Esophagus (tissue), 2 donors: ENCODE measurements around the gene TMCC1. TPM values are rescaled to one million over a fixed set of nuclear protein-coding genes. Genes with fewer than 3 reads are reported as not detected.
"Not testable (repeated sequence)": the region's sequence is repeated elsewhere in the genome, so short reads cannot be mapped to it uniquely, and the experiment has no call there.

Experiments
- H3K27ac ChIP-seq, 2 donors: one replicate each; pipeline ENCODE4 v1.5.1; 2013; ENCODE audit warnings: low read depth in 2 of 2, mild to moderate bottlenecking in 2 of 2, inconsistent platforms in 1 of 2, low read length in 1 of 2, moderate library complexity in 1 of 2
- H3K27me3 ChIP-seq, 2 donors: one replicate each; pipeline ENCODE4 v1.6.1; 2013; ENCODE audit warnings: low read length in 2 of 2, control low read depth in 1 of 2, mild to moderate bottlenecking in 1 of 2; ENCODE audit not compliant: insufficient read depth in 2 of 2, control insufficient read depth in 1 of 2
- H3K36me3 ChIP-seq, 2 donors: one replicate each; pipeline ENCODE4 v1.6.1; 2013; ENCODE audit warnings: low read length in 1 of 2; ENCODE audit not compliant: control insufficient read depth in 2 of 2, insufficient read depth in 2 of 2
- H3K4me1 ChIP-seq, 2 donors: one replicate each; pipeline ENCODE4 v1.6.1; 2013; ENCODE audit warnings: low read length in 1 of 2; ENCODE audit not compliant: control insufficient read depth in 2 of 2, insufficient read depth in 2 of 2
- H3K4me3 ChIP-seq, 2 donors: one replicate each; pipeline ENCODE4 v1.5.1; 2013; ENCODE audit warnings: low read length in 2 of 2, mild to moderate bottlenecking in 2 of 2, low read depth in 1 of 2, moderate library complexity in 1 of 2
- H3K9me3 ChIP-seq, 2 donors: one replicate each; pipeline ENCODE4 v1.6.1; 2013; ENCODE audit warnings: mild to moderate bottlenecking in 2 of 2, low read depth in 1 of 2, low read length in 1 of 2, moderate library complexity in 1 of 2; ENCODE audit not compliant: control insufficient read depth in 2 of 2, insufficient read depth in 1 of 2
- WGBS, 2 donors: extraction: QIAGEN DNeasy Blood & Tissue Kit; methylation state at CpG; one replicate each; pipeline ENCODE4 v1.1.7; 2013; 5-methylcytosine and 5-hydroxymethylcytosine counted together
- polyA plus RNA-seq, 2 donors: library from polyadenylated mRNA; stranded (reverse); fragments of 200-250 nt; gene quantifications; one replicate each; pipeline ENCODE4 v1.2.3, GENCODE V29; 2013
- donor health status: healthy with polysubstance abuse.
- donor health status: Bipolar disorder and iron deficiency.

Gene TMCC1
- polyA plus RNA-seq, 2 donors = 8.4 to 9.5 TPM

DNA sequence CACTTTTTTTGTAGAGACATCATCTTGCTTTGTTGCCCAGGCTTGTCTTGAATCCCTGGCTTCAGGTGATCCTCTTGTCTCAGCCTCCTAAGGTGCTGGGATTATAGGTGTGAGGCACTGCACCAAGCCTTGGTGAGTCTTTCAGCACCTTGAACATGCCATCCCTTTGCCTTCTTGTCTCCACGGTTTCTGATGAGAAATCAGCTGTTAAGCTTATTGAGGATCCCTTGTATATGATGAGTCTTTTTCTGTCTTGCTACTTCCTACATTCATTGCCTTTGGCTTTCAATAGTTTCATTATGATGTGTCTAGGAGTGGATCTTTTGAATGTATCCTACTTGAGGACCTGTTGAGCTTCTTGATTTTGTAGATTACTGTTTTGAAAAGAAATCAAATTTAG is 35.9 kb upstream of the TMCC1 start:
- no peaks in the 10 kb centered on the region for H3K36me3 ChIP-seq
- 81 to 92% methylated on average over 1 of the region's 1 CpG for WGBS, 2 donors
- no peak overlapping the region for H3K4me3 ChIP-seq
- H3K4me1 ChIP-seq = no peaks in the 10 kb centered on the region
- no peaks in the 10 kb centered on the region for H3K27me3 ChIP-seq
- H3K9me3 ChIP-seq = peaks cover 0 to 2% of the 10 kb centered on the region in 2 donors
- no peak overlapping the region for H3K27ac ChIP-seq

DNA sequence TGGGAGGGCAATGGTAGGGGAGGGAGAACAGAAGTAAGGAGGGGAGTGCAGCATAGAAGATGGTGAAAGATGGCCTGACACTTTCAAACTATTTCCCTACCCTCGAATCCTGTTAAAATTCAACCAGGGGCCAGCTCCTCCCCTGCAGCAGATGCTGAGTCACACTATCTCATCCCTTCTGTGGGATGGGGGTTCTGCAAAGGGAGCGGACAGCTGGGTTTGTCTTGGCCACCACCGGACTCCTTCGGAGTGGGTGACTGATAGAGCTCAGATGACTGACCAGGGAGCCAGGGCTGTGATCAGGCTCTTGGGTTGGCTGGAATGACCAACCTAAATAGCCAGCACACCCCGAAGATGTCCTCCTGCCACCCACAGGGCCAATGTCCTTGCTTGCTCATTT is 33.6 kb upstream of the TMCC1 start:
- Histone ChIP-seq H3K4me1 (no peaks in the 10 kb centered on the region), H3K36me3 (no peaks in the 10 kb centered on the region), H3K27ac (no peak overlapping the region), H3K4me3 (no peak overlapping the region), H3K27me3 (no peaks in the 10 kb centered on the region), H3K9me3 (peaks cover 0 to 2% of the 10 kb centered on the region in 2 donors)
- 52 to 71% methylated on average over 5 of the region's 5 CpGs for WGBS, 2 donors

DNA sequence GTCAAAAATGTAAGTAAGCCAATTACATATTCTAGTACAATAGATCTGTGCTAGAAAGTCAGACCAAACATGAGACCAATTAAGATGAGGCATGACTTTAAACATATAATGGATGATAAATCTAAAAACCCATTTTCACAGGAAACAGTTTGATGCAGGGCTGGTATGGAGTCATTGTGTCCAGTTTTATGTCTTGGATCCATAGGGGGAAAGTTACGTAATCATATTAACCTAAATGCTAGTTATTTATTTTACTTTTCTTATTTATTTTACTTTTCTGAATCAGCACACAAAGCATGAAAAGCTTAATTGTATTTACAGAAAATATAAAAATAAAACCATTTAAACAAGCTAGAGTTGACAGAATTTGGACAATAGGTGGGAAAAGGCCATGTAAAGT is 26.3 kb upstream of the TMCC1 start:
- peaks cover 22 to 29% of the 10 kb centered on the region in 2 donors for H3K9me3 ChIP-seq
- no peaks in the 10 kb centered on the region for H3K4me1 ChIP-seq
- H3K27me3 ChIP-seq = no peaks in the 10 kb centered on the region
- H3K36me3 ChIP-seq = no peaks in the 10 kb centered on the region
- 89 to 91% methylated on average over 1 of the region's 1 CpG for WGBS, 2 donors
- H3K27ac ChIP-seq = no peak overlapping the region
- H3K4me3 ChIP-seq = no peak overlapping the region

DNA sequence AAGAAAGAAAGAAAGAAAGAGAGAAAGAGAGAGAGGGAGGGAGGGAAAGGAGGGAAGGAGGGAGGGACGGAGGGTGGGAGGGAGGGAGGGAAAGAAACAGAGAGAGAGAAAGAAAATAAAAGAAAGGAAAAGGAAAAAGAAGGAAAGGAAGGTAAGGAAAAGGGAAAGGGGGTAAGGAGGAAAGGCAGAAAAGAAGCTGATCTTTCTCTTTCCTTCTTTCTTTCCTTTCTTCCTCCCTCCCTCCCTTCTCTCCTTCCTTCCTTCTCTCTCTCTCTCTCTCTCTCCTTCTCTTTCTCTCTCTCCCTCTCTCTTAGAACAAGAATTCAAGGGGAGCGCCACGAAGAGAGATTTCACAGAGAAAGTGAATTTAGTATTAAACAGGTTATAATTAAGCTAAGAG is 25.8 kb upstream of the TMCC1 start:
- Histone ChIP-seq H3K27me3 (no peaks in the 10 kb centered on the region), H3K36me3 (no peaks in the 10 kb centered on the region), H3K4me1 (no peaks in the 10 kb centered on the region), H3K4me3 (no peak overlapping the region), H3K9me3 (peaks cover 22 to 27% of the 10 kb centered on the region in 2 donors), H3K27ac (no peak overlapping the region)
- WGBS, 2 donors = 92 to 94% methylated on average over 3 of the region's 3 CpGs

DNA sequence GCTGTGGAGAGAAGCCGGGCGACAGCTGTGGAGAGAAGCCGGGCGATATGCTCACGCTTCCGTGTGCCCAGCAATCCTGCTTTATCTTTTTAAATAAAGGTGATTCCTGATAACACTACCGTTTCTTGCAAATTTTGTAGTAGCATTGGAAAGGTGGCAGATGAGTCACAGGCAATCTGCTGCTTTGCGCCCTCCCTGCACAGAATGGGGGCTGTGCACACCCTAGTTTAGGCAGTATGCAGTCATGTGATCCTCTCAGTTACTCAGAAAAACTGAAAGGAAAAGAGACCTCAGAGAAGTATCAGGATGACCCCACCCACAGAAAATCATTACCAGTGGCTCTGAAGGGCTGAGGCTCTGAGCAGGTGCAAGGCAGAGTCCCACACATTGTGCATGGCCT is 24.9 kb upstream of the TMCC1 start:
- Histone ChIP-seq H3K4me3 (no peak overlapping the region), H3K27ac (no peak overlapping the region), H3K36me3 (no peaks in the 10 kb centered on the region), H3K4me1 (no peaks in the 10 kb centered on the region), H3K27me3 (no peaks in the 10 kb centered on the region), H3K9me3 (peaks cover 22 to 27% of the 10 kb centered on the region in 2 donors)
- WGBS, 2 donors = 96 to 97% methylated on average over 8 of the region's 8 CpGs

DNA sequence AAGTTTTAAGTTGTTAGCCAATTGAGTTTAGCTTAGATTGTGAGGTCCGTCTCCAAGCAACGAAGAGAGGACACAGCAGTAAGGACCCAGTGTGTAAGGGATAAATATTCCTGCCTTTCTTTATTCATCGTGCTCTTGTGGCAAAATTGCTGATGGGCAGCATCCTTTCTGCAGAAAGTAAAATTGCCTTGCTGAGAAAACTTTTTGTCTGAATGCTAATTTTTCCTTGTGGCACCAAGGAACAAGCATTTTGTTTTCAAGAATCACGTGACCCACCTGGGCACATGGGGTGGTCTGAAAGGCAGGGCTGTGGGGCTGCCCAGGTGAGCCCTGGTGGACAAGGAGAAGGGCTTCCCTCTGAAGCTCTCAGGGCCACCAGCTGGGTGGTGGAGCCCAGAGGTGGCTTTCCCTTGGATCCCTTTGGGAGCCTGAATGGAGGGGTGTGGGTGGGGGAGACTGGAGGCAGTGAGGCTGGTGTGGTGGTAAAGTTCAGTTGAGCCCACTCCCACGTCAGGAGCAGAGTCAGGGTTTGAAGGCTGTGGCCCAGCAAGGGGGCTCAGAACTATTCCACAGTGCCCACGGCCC is 24.0 kb upstream of the TMCC1 start:
- no peaks in the 10 kb centered on the region for H3K27me3 ChIP-seq
- WGBS, 2 donors = 87 to 90% methylated on average over 6 of the region's 6 CpGs
- H3K27ac ChIP-seq = no peak overlapping the region
- H3K4me3 ChIP-seq = no peak overlapping the region
- no peaks in the 10 kb centered on the region for H3K36me3 ChIP-seq
- peaks cover 22 to 27% of the 10 kb centered on the region in 2 donors for H3K9me3 ChIP-seq
- no peaks in the 10 kb centered on the region for H3K4me1 ChIP-seq

DNA sequence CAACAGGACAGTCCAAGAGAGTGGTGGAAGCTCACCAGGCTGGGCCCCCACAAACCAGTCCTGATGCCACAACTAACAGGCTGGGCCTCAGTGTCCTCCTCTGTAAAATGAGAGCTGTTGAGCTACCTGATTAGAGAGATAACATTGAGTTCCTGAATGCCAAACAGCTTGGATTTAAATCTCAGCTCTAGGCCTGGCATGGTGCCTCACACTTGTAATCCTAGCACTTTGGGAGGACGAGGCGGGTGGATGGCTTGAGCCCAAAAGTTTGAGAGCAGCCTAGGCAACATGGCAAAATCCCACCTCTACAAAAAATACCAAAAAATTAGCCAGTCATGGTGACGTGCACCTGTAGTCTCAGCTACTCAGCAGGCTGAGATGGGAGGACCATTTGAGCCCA is 20.1 kb upstream of the TMCC1 start:
- no peak overlapping the region for H3K4me3 ChIP-seq

DNA sequence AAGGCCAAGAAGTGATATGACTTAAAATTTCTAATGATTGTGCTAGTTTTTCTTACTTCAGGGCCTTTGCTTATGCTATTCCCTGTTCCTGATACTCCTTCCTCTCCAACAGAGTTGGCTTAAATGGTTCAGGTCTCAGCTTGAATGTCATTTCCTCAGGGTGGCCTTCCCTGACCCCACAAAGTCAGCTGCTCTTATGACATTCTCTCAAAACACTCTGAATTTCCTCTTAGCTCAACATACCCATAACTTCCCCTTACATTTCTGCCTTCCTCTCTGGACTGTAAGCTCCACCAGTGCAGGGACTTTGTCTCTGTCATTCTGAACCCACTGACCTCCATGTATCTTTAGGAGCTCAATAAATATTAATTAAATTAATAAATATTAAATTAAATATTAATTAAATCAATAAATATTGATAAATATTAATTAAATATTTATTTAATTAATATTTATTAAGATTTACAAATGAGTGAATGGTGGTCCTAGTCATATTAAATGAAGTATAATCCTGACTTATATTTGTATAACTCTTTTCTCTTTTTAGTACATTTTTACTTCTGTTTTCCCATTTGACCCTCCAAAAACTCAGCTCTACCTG is 17.9 kb upstream of the TMCC1 start:
- H3K4me3 ChIP-seq = no peak overlapping the region
- H3K4me1 ChIP-seq = no peaks in the 10 kb centered on the region
- peaks cover 2 to 6% of the 10 kb centered on the region in 2 donors for H3K9me3 ChIP-seq
- H3K27me3 ChIP-seq = no peaks in the 10 kb centered on the region
- H3K36me3 ChIP-seq = no peaks in the 10 kb centered on the region
- no peak overlapping the region for H3K27ac ChIP-seq

More for the DNA sequence above, 20.1 kb upstream of the TMCC1 start:
- WGBS, 2 donors = 59 to 61% methylated on average over 3 of the region's 3 CpGs
- H3K36me3 ChIP-seq = no peaks in the 10 kb centered on the region
- no peaks in the 10 kb centered on the region for H3K4me1 ChIP-seq
- peaks cover 17 to 23% of the 10 kb centered on the region in 2 donors for H3K9me3 ChIP-seq
- H3K27ac ChIP-seq = no peak overlapping the region
- no peaks in the 10 kb centered on the region for H3K27me3 ChIP-seq

DNA sequence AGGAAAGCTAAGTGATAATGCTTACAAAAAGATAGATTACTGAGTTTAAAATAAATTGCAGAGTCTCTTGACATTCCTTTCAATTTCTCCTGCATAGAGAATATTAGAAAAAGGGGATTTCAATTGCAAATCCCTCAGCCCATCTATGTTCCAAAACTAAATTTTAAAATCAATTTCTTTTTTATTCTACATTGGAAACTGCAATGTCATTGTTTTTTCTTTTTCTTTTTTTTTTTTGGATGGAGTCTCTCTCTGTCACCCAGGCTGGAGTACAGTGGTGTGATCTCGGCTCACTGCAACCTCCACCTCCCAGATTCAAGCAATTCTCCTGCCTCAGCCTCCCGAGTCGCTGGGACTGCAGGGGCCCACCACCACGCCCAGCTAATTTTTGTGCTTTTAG is 15.7 kb upstream of the TMCC1 start:
- H3K9me3 ChIP-seq, H3K27me3 ChIP-seq, H3K36me3 ChIP-seq, H3K27ac ChIP-seq, H3K4me1 ChIP-seq, H3K4me3 ChIP-seq: not testable (repeated sequence)
- 94% methylated on average over 4 of the region's 4 CpGs for WGBS, 2 donors

DNA sequence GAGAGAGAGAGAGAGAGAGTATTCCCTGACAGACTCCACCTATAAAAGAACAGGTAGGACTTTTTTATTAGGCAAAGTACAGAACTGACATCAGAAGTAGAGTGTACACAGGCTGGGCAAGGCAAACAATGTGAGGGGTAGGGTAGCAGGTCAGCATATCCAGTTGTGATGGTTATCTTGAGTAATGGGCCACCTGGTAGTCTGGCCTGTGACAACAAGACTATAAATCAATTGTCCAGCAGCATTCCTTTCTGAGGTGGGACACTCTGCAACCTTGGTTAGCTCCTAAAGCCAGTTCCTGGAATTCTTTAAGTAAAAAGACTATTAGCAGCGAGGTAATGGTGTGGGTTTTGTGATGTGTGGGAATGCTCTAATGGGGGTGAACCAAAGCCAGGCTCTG is 14.9 kb upstream of the TMCC1 start:
- WGBS, 2 donors = 73 to 78% methylated on average over 1 of the region's 1 CpG
- Histone ChIP-seq H3K27ac (no peak overlapping the region), H3K36me3 (no peaks in the 10 kb centered on the region), H3K4me3 (no peak overlapping the region), H3K27me3 (no peaks in the 10 kb centered on the region), H3K9me3 (no peaks in the 10 kb centered on the region), H3K4me1 (no peaks in the 10 kb centered on the region)
